Measurements from ENCODE around the gene KRTAP5-5. TPM values are rescaled to one million over a fixed set of nuclear protein-coding genes. Genes with fewer than 3 reads are reported as not detected.

KRTAP5-5 gene
- total and polyA plus RNA-seq, 2 of the 13 experiments (the other 11 are each of a cell fraction or from before 2014, with no cell fraction given), result not detected

DNA sequence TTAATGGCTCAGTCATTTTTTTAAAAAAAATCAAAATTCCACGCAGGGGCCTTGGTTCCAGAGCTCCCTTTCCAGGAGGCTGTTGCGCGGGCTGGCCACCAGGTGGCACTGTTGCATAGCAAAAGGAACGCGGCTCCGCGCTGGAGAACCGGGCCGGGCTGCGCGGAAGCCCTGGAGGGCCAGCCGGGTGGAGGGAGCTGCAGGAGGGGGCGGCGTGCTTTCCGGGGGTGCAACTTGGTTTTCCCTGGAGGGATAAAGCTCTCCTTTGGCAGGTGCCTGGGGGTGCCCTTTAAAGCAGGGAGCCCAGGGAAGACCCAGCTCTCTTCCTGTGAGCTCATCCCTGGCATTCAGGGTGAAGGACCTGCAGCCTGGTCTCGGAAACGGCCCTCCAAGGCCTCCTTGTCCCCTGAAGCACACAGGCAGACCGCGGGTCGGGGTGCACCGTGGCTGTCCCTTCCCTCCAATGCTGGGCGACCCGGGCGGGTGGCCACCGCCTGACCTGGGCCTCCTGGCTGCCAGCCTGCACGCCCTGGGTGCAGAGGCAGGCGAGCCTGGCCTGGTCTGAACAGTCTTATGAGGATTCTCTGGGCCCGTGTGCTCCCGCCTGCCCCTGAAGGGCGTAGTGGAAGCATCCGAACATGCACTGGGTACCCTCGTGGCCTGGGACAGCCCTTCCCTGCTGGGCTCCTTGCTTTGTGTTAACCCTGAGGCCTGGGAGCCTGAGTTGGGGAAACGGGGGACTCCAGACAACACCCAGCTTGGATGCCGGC is 23.4 kb downstream of the KRTAP5-5 start (continued):
- TF ChIP-seq KDM2A (CRISPR knock-in tag; IDR thresholded peaks at IDR 0.05; ENCODE audit: borderline replicate concordance, low read depth) (peak; percentile 84), NFE2L1 (CRISPR knock-in tag; IDR thresholded peaks at IDR 0.05; ENCODE audit: borderline replicate concordance) (no peak), ZNF121 (CRISPR knock-in tag; IDR thresholded peaks at IDR 0.05) (no peak), ZSCAN31 (CRISPR knock-in tag; IDR thresholded peaks at IDR 0.05; ENCODE audit: low read depth) (no peak), ZNF468 (CRISPR knock-in tag; IDR thresholded peaks at IDR 0.05) (peak; percentile 63; the same call in 1 of the 2 replicates), ZNF501 (CRISPR knock-in tag; IDR thresholded peaks at IDR 0.05) (peak; percentile 80), MTA3 (CRISPR knock-in tag; IDR thresholded peaks at IDR 0.05) (no peak), ZC3H4 (CRISPR knock-in tag; IDR thresholded peaks at IDR 0.05; ENCODE audit: borderline replicate concordance) (no peak), PHF5A (CRISPR knock-in tag; IDR thresholded peaks at IDR 0.05; ENCODE audit: low read depth, unreplicated experiment) (no peak)
- TF ChIP-seq, protein P1, sequence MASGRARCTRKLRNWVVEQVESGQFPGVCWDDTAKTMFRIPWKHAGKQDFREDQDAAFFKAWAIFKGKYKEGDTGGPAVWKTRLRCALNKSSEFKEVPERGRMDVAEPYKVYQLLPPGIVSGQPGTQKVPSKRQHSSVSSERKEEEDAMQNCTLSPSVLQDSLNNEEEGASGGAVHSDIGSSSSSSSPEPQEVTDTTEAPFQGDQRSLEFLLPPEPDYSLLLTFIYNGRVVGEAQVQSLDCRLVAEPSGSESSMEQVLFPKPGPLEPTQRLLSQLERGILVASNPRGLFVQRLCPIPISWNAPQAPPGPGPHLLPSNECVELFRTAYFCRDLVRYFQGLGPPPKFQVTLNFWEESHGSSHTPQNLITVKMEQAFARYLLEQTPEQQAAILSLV (CRISPR knock-in tag; IDR thresholded peaks at IDR 0.05; ENCODE audit: borderline replicate concordance), result peak; percentile 37
- TF ChIP-seq, protein P2, sequence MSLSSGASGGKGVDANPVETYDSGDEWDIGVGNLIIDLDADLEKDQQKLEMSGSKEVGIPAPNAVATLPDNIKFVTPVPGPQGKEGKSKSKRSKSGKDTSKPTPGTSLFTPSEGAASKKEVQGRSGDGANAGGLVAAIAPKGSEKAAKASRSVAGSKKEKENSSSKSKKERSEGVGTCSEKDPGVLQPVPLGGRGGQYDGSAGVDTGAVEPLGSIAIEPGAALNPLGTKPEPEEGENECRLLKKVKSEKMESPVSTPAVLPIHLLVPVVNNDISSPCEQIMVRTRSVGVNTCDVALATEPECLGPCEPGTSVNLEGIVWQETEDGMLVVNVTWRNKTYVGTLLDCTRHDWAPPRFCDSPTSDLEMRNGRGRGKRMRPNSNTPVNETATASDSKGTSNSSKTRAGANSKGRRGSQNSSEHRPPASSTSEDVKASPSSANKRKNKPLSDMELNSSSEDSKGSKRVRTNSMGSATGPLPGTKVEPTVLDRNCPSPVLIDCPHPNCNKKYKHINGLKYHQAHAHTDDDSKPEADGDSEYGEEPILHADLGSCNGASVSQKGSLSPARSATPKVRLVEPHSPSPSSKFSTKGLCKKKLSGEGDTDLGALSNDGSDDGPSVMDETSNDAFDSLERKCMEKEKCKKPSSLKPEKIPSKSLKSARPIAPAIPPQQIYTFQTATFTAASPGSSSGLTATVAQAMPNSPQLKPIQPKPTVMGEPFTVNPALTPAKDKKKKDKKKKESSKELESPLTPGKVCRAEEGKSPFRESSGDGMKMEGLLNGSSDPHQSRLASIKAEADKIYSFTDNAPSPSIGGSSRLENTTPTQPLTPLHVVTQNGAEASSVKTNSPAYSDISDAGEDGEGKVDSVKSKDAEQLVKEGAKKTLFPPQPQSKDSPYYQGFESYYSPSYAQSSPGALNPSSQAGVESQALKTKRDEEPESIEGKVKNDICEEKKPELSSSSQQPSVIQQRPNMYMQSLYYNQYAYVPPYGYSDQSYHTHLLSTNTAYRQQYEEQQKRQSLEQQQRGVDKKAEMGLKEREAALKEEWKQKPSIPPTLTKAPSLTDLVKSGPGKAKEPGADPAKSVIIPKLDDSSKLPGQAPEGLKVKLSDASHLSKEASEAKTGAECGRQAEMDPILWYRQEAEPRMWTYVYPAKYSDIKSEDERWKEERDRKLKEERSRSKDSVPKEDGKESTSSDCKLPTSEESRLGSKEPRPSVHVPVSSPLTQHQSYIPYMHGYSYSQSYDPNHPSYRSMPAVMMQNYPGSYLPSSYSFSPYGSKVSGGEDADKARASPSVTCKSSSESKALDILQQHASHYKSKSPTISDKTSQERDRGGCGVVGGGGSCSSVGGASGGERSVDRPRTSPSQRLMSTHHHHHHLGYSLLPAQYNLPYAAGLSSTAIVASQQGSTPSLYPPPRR (CRISPR knock-in tag; IDR thresholded peaks at IDR 0.05; ENCODE audit: borderline replicate concordance), result peak; percentile 39; the same call in 1 of the 2 replicates
- TF ChIP-seq, protein P3, sequence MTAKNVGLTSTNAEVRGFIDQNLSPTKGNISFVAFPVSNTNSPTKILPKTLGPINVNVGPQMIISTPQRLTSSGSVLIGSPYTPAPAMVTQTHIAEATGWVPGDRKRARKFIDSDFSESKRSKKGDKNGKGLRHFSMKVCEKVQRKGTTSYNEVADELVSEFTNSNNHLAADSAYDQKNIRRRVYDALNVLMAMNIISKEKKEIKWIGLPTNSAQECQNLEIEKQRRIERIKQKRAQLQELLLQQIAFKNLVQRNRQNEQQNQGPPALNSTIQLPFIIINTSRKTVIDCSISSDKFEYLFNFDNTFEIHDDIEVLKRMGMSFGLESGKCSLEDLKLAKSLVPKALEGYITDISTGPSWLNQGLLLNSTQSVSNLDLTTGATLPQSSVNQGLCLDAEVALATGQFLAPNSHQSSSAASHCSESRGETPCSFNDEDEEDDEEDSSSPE (CRISPR knock-in tag; IDR thresholded peaks at IDR 0.05), result 0 out of 2 replicates have a peak, but pooled peaks have one; percentile 42
- TF ChIP-seq, protein P4, sequence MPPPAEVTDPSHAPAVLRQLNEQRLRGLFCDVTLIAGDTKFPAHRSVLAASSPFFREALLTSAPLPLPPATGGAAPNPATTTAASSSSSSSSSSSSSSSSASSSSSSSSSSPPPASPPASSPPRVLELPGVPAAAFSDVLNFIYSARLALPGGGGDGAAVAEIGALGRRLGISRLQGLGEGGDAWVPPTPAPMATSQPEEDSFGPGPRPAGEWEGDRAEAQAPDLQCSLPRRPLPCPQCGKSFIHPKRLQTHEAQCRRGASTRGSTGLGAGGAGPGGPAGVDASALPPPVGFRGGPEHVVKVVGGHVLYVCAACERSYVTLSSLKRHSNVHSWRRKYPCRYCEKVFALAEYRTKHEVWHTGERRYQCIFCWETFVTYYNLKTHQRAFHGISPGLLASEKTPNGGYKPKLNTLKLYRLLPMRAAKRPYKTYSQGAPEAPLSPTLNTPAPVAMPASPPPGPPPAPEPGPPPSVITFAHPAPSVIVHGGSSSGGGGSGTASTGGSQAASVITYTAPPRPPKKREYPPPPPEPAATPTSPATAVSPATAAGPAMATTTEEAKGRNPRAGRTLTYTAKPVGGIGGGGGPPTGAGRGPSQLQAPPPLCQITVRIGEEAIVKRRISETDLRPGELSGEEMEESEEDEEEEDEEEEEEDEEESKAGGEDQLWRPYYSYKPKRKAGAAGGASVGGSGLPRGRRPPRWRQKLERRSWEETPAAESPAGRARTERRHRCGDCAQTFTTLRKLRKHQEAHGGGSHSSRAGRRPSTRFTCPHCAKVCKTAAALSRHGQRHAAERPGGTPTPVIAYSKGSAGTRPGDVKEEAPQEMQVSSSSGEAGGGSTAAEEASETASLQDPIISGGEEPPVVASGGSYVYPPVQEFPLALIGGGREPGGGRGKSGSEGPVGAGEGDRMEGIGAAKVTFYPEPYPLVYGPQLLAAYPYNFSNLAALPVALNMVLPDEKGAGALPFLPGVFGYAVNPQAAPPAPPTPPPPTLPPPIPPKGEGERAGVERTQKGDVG (CRISPR knock-in tag; IDR thresholded peaks at IDR 0.05; ENCODE audit: borderline replicate concordance), result 0 out of 2 replicates have a peak, but pooled peaks have one; percentile 50
- TF ChIP-seq, protein P5, sequence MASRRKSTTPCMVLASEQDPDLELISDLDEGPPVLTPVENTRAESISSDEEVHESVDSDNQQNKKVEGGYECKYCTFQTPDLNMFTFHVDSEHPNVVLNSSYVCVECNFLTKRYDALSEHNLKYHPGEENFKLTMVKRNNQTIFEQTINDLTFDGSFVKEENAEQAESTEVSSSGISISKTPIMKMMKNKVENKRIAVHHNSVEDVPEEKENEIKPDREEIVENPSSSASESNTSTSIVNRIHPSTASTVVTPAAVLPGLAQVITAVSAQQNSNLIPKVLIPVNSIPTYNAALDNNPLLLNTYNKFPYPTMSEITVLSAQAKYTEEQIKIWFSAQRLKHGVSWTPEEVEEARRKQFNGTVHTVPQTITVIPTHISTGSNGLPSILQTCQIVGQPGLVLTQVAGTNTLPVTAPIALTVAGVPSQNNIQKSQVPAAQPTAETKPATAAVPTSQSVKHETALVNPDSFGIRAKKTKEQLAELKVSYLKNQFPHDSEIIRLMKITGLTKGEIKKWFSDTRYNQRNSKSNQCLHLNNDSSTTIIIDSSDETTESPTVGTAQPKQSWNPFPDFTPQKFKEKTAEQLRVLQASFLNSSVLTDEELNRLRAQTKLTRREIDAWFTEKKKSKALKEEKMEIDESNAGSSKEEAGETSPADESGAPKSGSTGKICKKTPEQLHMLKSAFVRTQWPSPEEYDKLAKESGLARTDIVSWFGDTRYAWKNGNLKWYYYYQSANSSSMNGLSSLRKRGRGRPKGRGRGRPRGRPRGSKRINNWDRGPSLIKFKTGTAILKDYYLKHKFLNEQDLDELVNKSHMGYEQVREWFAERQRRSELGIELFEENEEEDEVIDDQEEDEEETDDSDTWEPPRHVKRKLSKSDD (CRISPR knock-in tag; IDR thresholded peaks at IDR 0.05; ENCODE audit: low read depth), result no peak
